IMR-90 (cell line): ENCODE results near the gene FUBP3. TPM values are rescaled to one million over a fixed set of nuclear protein-coding genes. Genes with fewer than 3 reads are reported as not detected.

Source experiments
- ATAC-seq: fragments of 200-7000 bp; cut with Tn5 transposase; 2 replicates; pipeline ENCODE4 v1.9.1; 2020; ENCODE audit warnings: low read depth, mild to moderate bottlenecking, moderate library complexity
- BruUV-seq: library from RNA; stranded (reverse); fragments of 400-500 nt; replicated peaks from 2 replicates; lab custom pipeline; 2021; lab: Mats Ljungman, UMichigan
- CTCF ChIA-PET: fragments of 300-600 bp; formaldehyde crosslinking; extraction: SDS; loops from one replicate; lab custom pipeline; 2021; ENCODE audit warnings: antibody characterized with exemption; lab: Yijun Ruan, JAX
- POLR2A ChIA-PET: fragments of 300-600 bp; sonication (Branson Sonifier 250); formaldehyde crosslinking; loops from one replicate; lab custom pipeline; 2022; ENCODE audit warnings: antibody characterized with exemption; ENCODE audit not compliant: unreplicated experiment; lab: Charles Lee
- DNase-seq: peaks from one replicate; pipeline ENCODE4 v3.0.0; 2013
- H2AFZ ChIP-seq: replicated peaks from 2 replicates; pipeline ENCODE3; 2013; ENCODE audit warnings: low read length, mild to moderate bottlenecking; ENCODE audit not compliant: poor library complexity
- H2AK5ac ChIP-seq: 2 replicates; pipeline ENCODE4 v1.6.1; 2013; ENCODE audit warnings: low read depth, low read length, inconsistent platforms
- H2AK9ac ChIP-seq: replicated peaks from 2 replicates; pipeline ENCODE3; 2013; ENCODE audit warnings: mild to moderate bottlenecking, low read depth, low read length, moderate library complexity; ENCODE audit not compliant: poor library complexity
- H2BK120ac ChIP-seq: 2 replicates; pipeline ENCODE4 v1.6.1; 2013; ENCODE audit warnings: low read depth, low read length, inconsistent platforms
- H2BK15ac ChIP-seq: 3 replicates; pipeline ENCODE4 v1.6.1; 2013; ENCODE audit warnings: low read depth, low read length, inconsistent platforms
- H2BK20ac ChIP-seq: 2 replicates; pipeline ENCODE4 v1.6.1; 2013; ENCODE audit warnings: low read depth, mild to moderate bottlenecking, inconsistent platforms, low read length, moderate library complexity
- H2BK5ac ChIP-seq: 2 replicates; pipeline ENCODE4 v1.6.1; 2013; ENCODE audit warnings: mild to moderate bottlenecking, low read depth, low read length, inconsistent platforms; ENCODE audit not compliant: poor library complexity, severe bottlenecking
- H3K14ac ChIP-seq: replicated peaks from 2 replicates; pipeline ENCODE4 v1.6.1; 2013; ENCODE audit warnings: low read depth, low read length, inconsistent platforms
- H3K18ac ChIP-seq: 2 replicates; pipeline ENCODE4 v1.6.1; 2013; ENCODE audit warnings: low read depth, low read length, control low read depth
- H3K23ac ChIP-seq: 2 replicates; pipeline ENCODE4 v1.6.1; 2013; ENCODE audit warnings: low read depth, low read length, inconsistent platforms
- H3K27ac ChIP-seq: 2 replicates; pipeline ENCODE4 v1.5.1; 2013; ENCODE audit warnings: mild to moderate bottlenecking, control low read depth, low read length; ENCODE audit not compliant: insufficient read depth
- H3K27me3 ChIP-seq: 2 replicates; pipeline ENCODE4 v1.6.1; 2013; ENCODE audit warnings: low read length; ENCODE audit not compliant: control insufficient read depth, insufficient read depth
- H3K36me3 ChIP-seq: 2 replicates; pipeline ENCODE4 v1.6.1; 2013; ENCODE audit warnings: low read length, mixed read lengths; ENCODE audit not compliant: control insufficient read depth, insufficient read depth
- H3K4ac ChIP-seq: 2 replicates; pipeline ENCODE4 v1.6.1; 2013; ENCODE audit warnings: low read depth, low read length, inconsistent platforms
- H3K4me1 ChIP-seq: 2 replicates; pipeline ENCODE4 v1.6.1; 2013; ENCODE audit warnings: low read length, mixed read lengths; ENCODE audit not compliant: control insufficient read depth, insufficient read depth
- H3K4me2 ChIP-seq: 2 replicates; pipeline ENCODE4 v1.6.1; 2013; ENCODE audit warnings: low read depth, mild to moderate bottlenecking, control low read depth, low read length, moderate library complexity
- H3K4me3 ChIP-seq: 2 replicates; pipeline ENCODE4 v1.5.1; 2013; ENCODE audit warnings: low read depth, mild to moderate bottlenecking, control low read depth, low read length, moderate library complexity; ENCODE audit not compliant: insufficient read depth
- H3K56ac ChIP-seq: 2 replicates; pipeline ENCODE4 v1.6.1; 2013; ENCODE audit warnings: low read length, inconsistent platforms; ENCODE audit not compliant: insufficient read depth; ENCODE audit errors: extremely low read depth
- H3K79me1 ChIP-seq, 2 experiments: 2 replicates each; pipeline ENCODE4 v1.6.1; 2013; ENCODE audit warnings: low read length in 2 of 2, inconsistent platforms in 1 of 2, low read depth in 1 of 2
- H3K9ac ChIP-seq: 2 replicates; pipeline ENCODE4 v1.6.1; 2013; ENCODE audit warnings: low read depth, low read length, control low read depth
- H3K9me1 ChIP-seq: 2 replicates; pipeline ENCODE4 v1.6.1; 2013; ENCODE audit warnings: low read length, inconsistent platforms; ENCODE audit not compliant: insufficient read depth
- H3K9me3 ChIP-seq: 2 replicates; pipeline ENCODE4 v1.6.1; 2013; ENCODE audit warnings: low read length; ENCODE audit not compliant: control insufficient read depth, insufficient read depth
- H4K20me1 ChIP-seq: 2 replicates; pipeline ENCODE4 v1.6.1; 2013; ENCODE audit warnings: low read length, inconsistent platforms; ENCODE audit not compliant: insufficient read depth
- H4K5ac ChIP-seq: 2 replicates; pipeline ENCODE4 v1.6.1; 2013; ENCODE audit warnings: mild to moderate bottlenecking, low read depth, low read length, control low read depth
- H4K8ac ChIP-seq, 2 experiments: 2 replicates each; pipeline ENCODE4 v1.6.1; 2013; ENCODE audit warnings: low read depth in 2 of 2, low read length in 2 of 2, control low read depth in 1 of 2, inconsistent platforms in 1 of 2
- H4K91ac ChIP-seq: 2 replicates; pipeline ENCODE4 v1.6.1; 2013; ENCODE audit warnings: low read depth, low read length, inconsistent platforms; ENCODE audit not compliant: insufficient read depth
- CHD1 ChIP-seq: IDR thresholded peaks from 2 replicates; pipeline ENCODE4 v1.6.1; 2012; ENCODE audit warnings: low read depth, low read length, improper control_type of control experiment
- MAZ ChIP-seq: IDR thresholded peaks from 2 replicates; pipeline ENCODE4 v1.6.1; 2012; ENCODE audit warnings: low read depth, mild to moderate bottlenecking, low read length, improper control_type of control experiment, moderate library complexity, borderline replicate concordance
- WGBS, 2 experiments: methylation state at CpG; one replicate each; pipeline versions ENCODE4 v1.1.5 to v1.1.7; 2013; ENCODE audit warnings: missing lambda C conversion rate in 2 of 2; ENCODE audit not compliant: insufficient read length in 1 of 2; ENCODE audit errors: extremely low coverage in 2 of 2; 5-methylcytosine and 5-hydroxymethylcytosine counted together
- dilution Hi-C: fragments of 300-500 bp; cut with HindIII; formaldehyde crosslinking; loops from one replicate; pipeline ENCODE4 v1.14.3; 2018; ENCODE audit warnings: low sequenced_read_pairs; ENCODE audit not compliant: unreplicated experiment
- in situ Hi-C: fragments of 300-500 bp; cut with MboI; formaldehyde crosslinking; loops from 3 replicates; pipeline ENCODE4 v1.14.3; 2019; ENCODE audit warnings: low sequenced_read_pairs, inconsistent platforms, mixed read lengths
- intact Hi-C: fragments of 100-400 bp; cut with micrococcal nuclease; formaldehyde crosslinking; loops from 2 replicates; pipeline ENCODE4 v1.10.0; 2022
- polyA plus RNA-seq, 3 experiments: library from polyadenylated mRNA; depleted of rRNA; stranded (reverse); fragments of >200 nt; gene quantifications; 2 replicates each; pipeline ENCODE4 v1.2.3, GENCODE V29; 2012; ENCODE audit warnings: low replicate concordance in 1 of 3
- total RNA-seq: library from RNA; depleted of rRNA; stranded (reverse); fragments of >200 nt; gene quantifications from 2 replicates; pipeline ENCODE4 v1.2.3, GENCODE V29; 2012
- TF ChIP-seq, protein P1 (sequence below): conservative IDR thresholded peaks from 2 replicates; pipeline ENCODE4 v1.5.1; 2012; ENCODE audit warnings: mild to moderate bottlenecking, low read depth, low read length, improper control_type of control experiment

FUBP3 gene
- total and polyA plus RNA-seq, 2 of the 4 experiments (the other 2 are of a cell fraction) = 32.3 to 50.1 TPM

DNA sequence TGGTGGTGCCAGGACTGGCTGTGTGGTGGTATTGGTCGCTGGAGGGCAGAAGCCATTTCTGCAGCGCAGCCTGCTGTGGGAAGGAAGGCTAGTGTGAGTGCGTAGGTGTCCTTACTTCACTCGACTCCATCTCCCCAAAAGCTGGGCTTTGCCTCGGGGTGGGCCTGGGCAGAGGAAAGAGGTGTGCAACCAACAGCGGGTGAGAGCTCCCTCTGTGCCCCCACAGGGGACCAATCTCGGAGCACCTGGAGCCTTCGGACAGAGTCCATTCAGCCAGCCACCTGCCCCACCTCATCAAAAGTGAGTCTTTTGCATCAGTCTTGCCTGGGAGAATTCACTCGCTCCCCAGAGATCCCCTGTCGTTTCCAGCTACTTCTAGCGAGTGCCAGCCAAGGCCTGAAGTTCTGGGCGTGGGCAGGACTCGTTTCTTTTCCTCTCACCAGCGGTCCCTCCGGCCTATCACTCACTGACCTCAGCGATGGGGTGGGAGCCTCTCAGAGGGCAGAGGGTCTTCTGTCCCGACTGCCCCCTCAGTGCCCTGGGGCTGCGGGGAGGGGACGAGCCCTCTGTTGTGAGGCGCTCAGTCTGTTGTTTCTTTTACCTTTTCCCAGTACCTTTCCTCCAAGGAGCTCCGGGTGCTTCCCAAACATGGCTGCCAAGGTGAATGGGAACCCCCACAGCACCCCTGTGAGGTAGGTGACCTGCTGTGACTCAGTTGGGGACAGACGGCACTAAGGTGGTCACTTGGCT is 52.1 kb downstream of the FUBP3 start:
- Histone ChIP-seq H3K79me1 (peaks cover 0 to 6% of the 10 kb centered on the region in 2 experiments; a peak in 1 of 4 replicates), H2BK120ac (no peak overlapping the region), H2BK20ac (no peak overlapping the region), H3K18ac (no peak overlapping the region), H4K91ac (no peak overlapping the region), H3K14ac (no peak overlapping the region), H2AFZ (peak overlapping the region; percentile 29), H3K27me3 (no peaks in the 10 kb centered on the region), H3K9me3 (no peaks in the 10 kb centered on the region), H3K23ac (no peak overlapping the region), H3K4ac (no peak overlapping the region), H3K4me3 (no peak overlapping the region), H3K9ac (no peak overlapping the region), H3K9me1 (no peaks in the 10 kb centered on the region), H4K20me1 (peaks cover 5% of the 10 kb centered on the region), H3K56ac (no peak overlapping the region), H4K8ac (no peak overlapping the region), H3K36me3 (peaks cover 87% of the 10 kb centered on the region), H2BK5ac (no peak overlapping the region), H3K27ac (no peak overlapping the region), H2BK15ac (no peak overlapping the region), H3K4me2 (no peak overlapping the region), H2AK9ac (no peak overlapping the region), H2AK5ac (no peak overlapping the region), H4K5ac (no peak overlapping the region), H3K4me1 (no peaks in the 10 kb centered on the region)
- no TSS peak for BruUV-seq
- ATAC-seq (no peak), DNase-seq (no peak)
- TF ChIP-seq, protein P1, sequence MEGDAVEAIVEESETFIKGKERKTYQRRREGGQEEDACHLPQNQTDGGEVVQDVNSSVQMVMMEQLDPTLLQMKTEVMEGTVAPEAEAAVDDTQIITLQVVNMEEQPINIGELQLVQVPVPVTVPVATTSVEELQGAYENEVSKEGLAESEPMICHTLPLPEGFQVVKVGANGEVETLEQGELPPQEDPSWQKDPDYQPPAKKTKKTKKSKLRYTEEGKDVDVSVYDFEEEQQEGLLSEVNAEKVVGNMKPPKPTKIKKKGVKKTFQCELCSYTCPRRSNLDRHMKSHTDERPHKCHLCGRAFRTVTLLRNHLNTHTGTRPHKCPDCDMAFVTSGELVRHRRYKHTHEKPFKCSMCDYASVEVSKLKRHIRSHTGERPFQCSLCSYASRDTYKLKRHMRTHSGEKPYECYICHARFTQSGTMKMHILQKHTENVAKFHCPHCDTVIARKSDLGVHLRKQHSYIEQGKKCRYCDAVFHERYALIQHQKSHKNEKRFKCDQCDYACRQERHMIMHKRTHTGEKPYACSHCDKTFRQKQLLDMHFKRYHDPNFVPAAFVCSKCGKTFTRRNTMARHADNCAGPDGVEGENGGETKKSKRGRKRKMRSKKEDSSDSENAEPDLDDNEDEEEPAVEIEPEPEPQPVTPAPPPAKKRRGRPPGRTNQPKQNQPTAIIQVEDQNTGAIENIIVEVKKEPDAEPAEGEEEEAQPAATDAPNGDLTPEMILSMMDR = no peak
- no peak for TF ChIP-seq MAZ
- TF ChIP-seq CHD1 = no peak
- in situ Hi-C loops = no loop called here
- ChIA-PET CTCF (no interaction called here), POLR2A (no interaction called here)
- dilution Hi-C loops = no loop called here
- intact Hi-C loops = no loop called here
- WGBS, 2 experiments = 94% methylated on average over 13 of the region's 22 CpGs; no CpG with 5 or more reads in 1 of the 2 experiments
